K562 (cell line): Measurements from ENCODE around the gene MXI1. TPM values are rescaled to one million over a fixed set of nuclear protein-coding genes. Genes with fewer than 3 reads are reported as not detected.

ENCODE experiments used
- ATAC-seq: fragments of 200-7000 bp; cut with Tn5 transposase; 3 replicates; pipeline ENCODE4 v1.9.1; 2020; ENCODE audit warnings: moderate library complexity
- BruUV-seq: library from RNA; stranded (reverse); fragments of 400-500 nt; replicated peaks from 2 replicates; lab custom pipeline; 2021; lab: Mats Ljungman, UMichigan
- CTCF ChIA-PET: fragments of 300-600 bp; formaldehyde crosslinking; extraction: SDS; loops from one replicate; lab custom pipeline; 2021; ENCODE audit warnings: low intra/inter-chr PET ratio; lab: Yijun Ruan, JAX
- POLR2A ChIA-PET: fragments of 300-600, 350-650 bp; sonication (Branson Sonifier 250); formaldehyde crosslinking; extraction: SDS; loops from one replicate; lab custom pipeline; 2021; ENCODE audit warnings: antibody characterized with exemption, inconsistent platforms; lab: Yijun Ruan, JAX
- DNase-seq, 4 experiments: peaks; one replicate each; pipeline versions ENCODE4 v3.0.0 to v3.0.0-alpha.2; 2011 to 2018; ENCODE audit warnings: low spot score in 3 of 4, mixed read lengths in 3 of 4; ENCODE audit errors: extremely low read depth in 1 of 4
- FAIRE-seq: peaks from 2 replicates; lab custom pipeline; 2011; peaks lifted over from hg19 to GRCh38; lab: Jason Lieb, UNC
- H2AFZ ChIP-seq: 2 replicates; pipeline ENCODE4 v1.6.0; 2011; ENCODE audit warnings: low read depth, low read length, control low read depth, inconsistent platforms
- H3K27ac ChIP-seq: fragments of 200-600 bp; 3 replicates; pipeline ENCODE4 v1.8.0; 2011; ENCODE audit warnings: low read depth, mild to moderate bottlenecking, control low read depth, inconsistent platforms, low read length, moderate library complexity, mixed read lengths; ENCODE audit errors: extremely low read depth
- H3K27me3 ChIP-seq, 2 experiments: fragments of 300-600 bp in 1 of 2; 2 replicates in 1 of 2; 3 replicates in 1 of 2; pipeline versions ENCODE4 v1.6.0 to v1.8.0; 2011; ENCODE audit warnings: inconsistent platforms in 2 of 2, low read length in 2 of 2, mild to moderate bottlenecking in 1 of 2, mixed read lengths in 1 of 2, moderate library complexity in 1 of 2; ENCODE audit not compliant: control insufficient read depth in 2 of 2, insufficient read depth in 2 of 2
- H3K36me3 ChIP-seq: fragments of 300-600 bp; 3 replicates; pipeline ENCODE4 v1.8.0; 2011; ENCODE audit warnings: mild to moderate bottlenecking, low read length, inconsistent platforms; ENCODE audit not compliant: control insufficient read depth, insufficient read depth
- H3K4me1 ChIP-seq, 2 experiments: fragments of 200-600 bp in 1 of 2; replicated peaks in 1 of 2; 2 replicates in 1 of 2; 3 replicates in 1 of 2; pipeline versions ENCODE4 v1.5.1 to v1.8.0; 2011; ENCODE audit warnings: inconsistent platforms in 2 of 2, low read length in 2 of 2, mild to moderate bottlenecking in 1 of 2, mixed read lengths in 1 of 2, moderate library complexity in 1 of 2; ENCODE audit not compliant: control insufficient read depth in 2 of 2, insufficient read depth in 2 of 2
- H3K4me2 ChIP-seq: 2 replicates; pipeline ENCODE4 v1.6.1; 2011; ENCODE audit warnings: low read length, control low read depth, inconsistent platforms, mixed read lengths; ENCODE audit not compliant: insufficient read depth
- H3K4me3 ChIP-seq: fragments of 200-600 bp; sonication (generic), shearing (Covaris generic); 2 replicates; pipeline ENCODE4 v1.5.1; 2016; ENCODE audit warnings: control low read depth, inconsistent platforms
- H3K79me2 ChIP-seq: fragments of 200-600 bp; 3 replicates; pipeline ENCODE4 v1.8.0; 2011; ENCODE audit warnings: low read length, inconsistent platforms; ENCODE audit not compliant: control insufficient read depth, insufficient read depth
- H3K9ac ChIP-seq, 2 experiments: 2 replicates each; pipeline versions ENCODE4 v1.6.0 to v1.6.1; 2011; ENCODE audit warnings: low read depth in 2 of 2, low read length in 2 of 2, control low read depth in 1 of 2, inconsistent platforms in 1 of 2, mild to moderate bottlenecking in 1 of 2, mixed read lengths in 1 of 2; ENCODE audit not compliant: insufficient read depth in 1 of 2
- H3K9me1 ChIP-seq: one replicate; pipeline ENCODE4 v1.6.0; 2011; ENCODE audit warnings: inconsistent platforms, mild to moderate bottlenecking, low read length, moderate library complexity; ENCODE audit not compliant: control insufficient read depth, insufficient read depth
- H3K9me3 ChIP-seq: replicated peaks from 2 replicates; pipeline ENCODE4 v1.5.1; 2011; ENCODE audit warnings: low read depth, low read length, inconsistent platforms; ENCODE audit not compliant: control insufficient read depth, insufficient read depth
- H4K20me1 ChIP-seq: replicated peaks from 2 replicates; pipeline ENCODE4 v1.6.1; 2011; ENCODE audit warnings: low read length, inconsistent platforms, mixed read lengths; ENCODE audit not compliant: control insufficient read depth, insufficient read depth
- CBX5 ChIP-seq: IDR thresholded peaks from 2 replicates; pipeline ENCODE4 v1.6.1; 2014; ENCODE audit warnings: low read depth, borderline replicate concordance
- CHD1 ChIP-seq: fragments of 200-600 bp; sonication (generic); IDR thresholded peaks from one replicate; pipeline ENCODE4 v1.6.1; 2012; ENCODE audit warnings: mild to moderate bottlenecking, moderate library complexity, low read length, inconsistent platforms
- CXXC5 ChIP-seq: fragments of 250-450 bp; sonication (Bioruptor Pico); IDR thresholded peaks from 2 replicates; pipeline ENCODE4 v1.8.0; 2022; ENCODE audit warnings: inconsistent platforms, mild to moderate bottlenecking, moderate library complexity
- DLX4 ChIP-seq: fragments of 250-450 bp; sonication (Bioruptor Pico); IDR thresholded peaks from 2 replicates; pipeline ENCODE4 v1.6.1; 2021; ENCODE audit warnings: mild to moderate bottlenecking
- E2F8 ChIP-seq: fragments of 450-650 bp; IDR thresholded peaks from 2 replicates; pipeline ENCODE4 v1.7.1; 2018; ENCODE audit warnings: mild to moderate bottlenecking, low read depth; ENCODE audit not compliant: partially characterized antibody
- IFI16 ChIP-seq: fragments of 250-450 bp; sonication (Bioruptor Pico); IDR thresholded peaks from 2 replicates; pipeline ENCODE4 v2.1.2; 2022; ENCODE audit warnings: mild to moderate bottlenecking, inconsistent platforms
- ILK ChIP-seq: fragments of 450-650 bp; IDR thresholded peaks from 2 replicates; pipeline ENCODE4 v1.6.1; 2016; ENCODE audit warnings: missing genetic modification characterization, low read depth, mild to moderate bottlenecking, missing compliant biosample characterization, moderate library complexity, borderline replicate concordance
- TAF1 ChIP-seq: IDR thresholded peaks from 2 replicates; pipeline ENCODE4 v1.6.1; 2011; ENCODE audit warnings: mild to moderate bottlenecking, low read length, moderate library complexity; ENCODE audit not compliant: insufficient read depth, control insufficient read depth, severe bottlenecking; ENCODE audit errors: extremely low read depth
- ZNF197 ChIP-seq: fragments of 200-800 bp; sonication (Bioruptor generic); IDR thresholded peaks from 2 replicates; pipeline ENCODE4 v1.6.1; 2016; ENCODE audit warnings: low read depth, missing genetic modification characterization, missing compliant biosample characterization
- ZNF311 ChIP-seq: fragments of 250-450 bp; sonication (Bioruptor Pico); IDR thresholded peaks from 2 replicates; pipeline ENCODE4 v1.4.0; 2020; ENCODE audit warnings: mild to moderate bottlenecking, moderate library complexity
- WGBS: fragments of 100-300 bp; shearing (Covaris generic); methylation state at CpG from one replicate; pipeline ENCODE4 v1.1.6; 2016; ENCODE audit warnings: low coverage, mixed read lengths; ENCODE audit not compliant: insufficient coverage; ENCODE audit errors: missing lambda C conversion rate; 5-methylcytosine and 5-hydroxymethylcytosine counted together
- in situ Hi-C: fragments of 300-500 bp; cut with MboI; formaldehyde crosslinking; loops from 4 replicates; pipeline ENCODE4 v1.15.0; 2018; ENCODE audit warnings: inconsistent platforms, mixed read lengths
- intact Hi-C: fragments of 100-400 bp; cut with micrococcal nuclease; formaldehyde crosslinking; loops from 2 replicates; pipeline ENCODE4 v1.14.2; 2022
- polyA plus RNA-seq, 8 experiments: library from polyadenylated mRNA; depleted of rRNA in 4 of 8; stranded (reverse) in 5 of 8; unstranded in 3 of 8; fragments of >200 nt; fragmentation: Nextera tagmentation in 2 of 8; fragmentation: Illumina TruSeq in 1 of 8; extraction: Ambion mirVana in 2 of 8; extraction: Trizol in 1 of 8; gene quantifications; 2 replicates each; pipeline versions ENCODE4 v1.2.1 to v1.2.3, GENCODE V29; 2011 to 2014; ENCODE audit warnings: inconsistent platforms in 1 of 8, missing spikeins in 1 of 8
- total RNA-seq, 7 experiments: library from RNA; depleted of rRNA in 6 of 7; stranded (reverse); fragments of >200 nt in 6 of 7; fragmentation: Illumina TruSeq in 2 of 7; extraction: Trizol in 2 of 7; gene quantifications; 2 replicates each; pipeline versions ENCODE4 v1.2.1 to v1.2.3, GENCODE V29; 2011 to 2021; ENCODE audit warnings: low replicate concordance in 1 of 7
- TF ChIP-seq, protein P1 (sequence below), 2 experiments: fragments of 250-450 bp in 1 of 2; fragments of 450-650 bp in 1 of 2; sonication (Bioruptor Pico) in 1 of 2; IDR thresholded peaks; 2 replicates each; pipeline versions ENCODE4 v1.6.1 to v1.8.0; 2016 to 2021; ENCODE audit warnings: mild to moderate bottlenecking in 2 of 2, moderate library complexity in 2 of 2, missing compliant biosample characterization in 1 of 2, missing genetic modification characterization in 1 of 2
- TF ChIP-seq, protein P2 (sequence below): sonication (generic); formaldehyde crosslinking; IDR thresholded peaks from 2 replicates; pipeline ENCODE4 v1.9.0; 2022; ENCODE audit warnings: mild to moderate bottlenecking, missing genetic modification reagents
- TF ChIP-seq, protein P3 (sequence below): sonication (generic); formaldehyde crosslinking; IDR thresholded peaks from 2 replicates; pipeline ENCODE4 v1.8.0; 2022; ENCODE audit warnings: missing genetic modification reagents, mild to moderate bottlenecking, borderline replicate concordance

The MXI1 gene
- total and polyA plus RNA-seq, 9 of the 15 experiments (the other 6 are each of a cell fraction or from before 2014, with no cell fraction given) = 9.1 to 23.7 (median 14.8) TPM

GRCh38 chr10:110163841-110164240 is 43.6 kb upstream of the MXI1 start:
- in situ Hi-C loops = no loop called here
- TF ChIP-seq, protein P1, sequence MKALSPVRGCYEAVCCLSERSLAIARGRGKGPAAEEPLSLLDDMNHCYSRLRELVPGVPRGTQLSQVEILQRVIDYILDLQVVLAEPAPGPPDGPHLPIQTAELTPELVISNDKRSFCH (CRISPR knock-in tag; IDR thresholded peaks at IDR 0.05) = no peak
- TF ChIP-seq, protein P1 (tag; IDR thresholded peaks at IDR 0.05) = no peak
- TF ChIP-seq E2F8 (no peak), DLX4 (CRISPR knock-in tag) (no peak), ILK (tag) (no peak), CXXC5 (CRISPR knock-in tag) (no peak), IFI16 (no peak), ZNF311 (CRISPR knock-in tag) (no peak), ZNF197 (CRISPR knock-in tag) (no peak), CBX5 (no peak), CHD1 (no peak), TAF1 (no peak)
- TF ChIP-seq, protein P2, sequence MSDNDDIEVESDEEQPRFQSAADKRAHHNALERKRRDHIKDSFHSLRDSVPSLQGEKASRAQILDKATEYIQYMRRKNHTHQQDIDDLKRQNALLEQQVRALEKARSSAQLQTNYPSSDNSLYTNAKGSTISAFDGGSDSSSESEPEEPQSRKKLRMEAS = no peak
- TF ChIP-seq, protein P3, sequence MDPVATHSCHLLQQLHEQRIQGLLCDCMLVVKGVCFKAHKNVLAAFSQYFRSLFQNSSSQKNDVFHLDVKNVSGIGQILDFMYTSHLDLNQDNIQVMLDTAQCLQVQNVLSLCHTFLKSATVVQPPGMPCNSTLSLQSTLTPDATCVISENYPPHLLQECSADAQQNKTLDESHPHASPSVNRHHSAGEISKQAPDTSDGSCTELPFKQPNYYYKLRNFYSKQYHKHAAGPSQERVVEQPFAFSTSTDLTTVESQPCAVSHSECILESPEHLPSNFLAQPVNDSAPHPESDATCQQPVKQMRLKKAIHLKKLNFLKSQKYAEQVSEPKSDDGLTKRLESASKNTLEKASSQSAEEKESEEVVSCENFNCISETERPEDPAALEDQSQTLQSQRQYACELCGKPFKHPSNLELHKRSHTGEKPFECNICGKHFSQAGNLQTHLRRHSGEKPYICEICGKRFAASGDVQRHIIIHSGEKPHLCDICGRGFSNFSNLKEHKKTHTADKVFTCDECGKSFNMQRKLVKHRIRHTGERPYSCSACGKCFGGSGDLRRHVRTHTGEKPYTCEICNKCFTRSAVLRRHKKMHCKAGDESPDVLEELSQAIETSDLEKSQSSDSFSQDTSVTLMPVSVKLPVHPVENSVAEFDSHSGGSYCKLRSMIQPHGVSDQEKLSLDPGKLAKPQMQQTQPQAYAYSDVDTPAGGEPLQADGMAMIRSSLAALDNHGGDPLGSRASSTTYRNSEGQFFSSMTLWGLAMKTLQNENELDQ (CRISPR knock-in tag) = no peak

More at GRCh38 chr10:110163841-110164240, 43.6 kb upstream of the MXI1 start:
- Histone ChIP-seq H3K4me1 (no peaks in the 10 kb centered on the region; a peak in 1 of 5 replicates), H3K4me3 (no peak overlapping the region), H3K9me1 (no peaks in the 10 kb centered on the region), H3K79me2 (no peaks in the 10 kb centered on the region), H3K36me3 (no peaks in the 10 kb centered on the region), H3K27me3 (peaks cover 9 to 45% of the 10 kb centered on the region in 2 experiments; a peak in 4 of 5 replicates), H4K20me1 (no peaks in the 10 kb centered on the region), H3K27ac (no peak overlapping the region), H3K4me2 (no peak overlapping the region), H3K9me3 (no peaks in the 10 kb centered on the region), H3K9ac (no peak overlapping the region), H2AFZ (no peak overlapping the region)
- ChIA-PET POLR2A (interaction anchor here (0.6 to 0.7 kb wide), 2 partner anchors 11 to 55 kb away, joined by 3 read pairs; no protein-coding TSS in a partner anchor), CTCF (no interaction called here)
- intact Hi-C loops = no loop called here
- no TSS peak for BruUV-seq
- no peak for DNase-seq
- WGBS = 7% methylated on average over 4 of the region's 4 CpGs
- no peak for FAIRE-seq
- no peak; the same call in 2 of the 3 replicates for ATAC-seq
